Activated T-cell treated with anti-CD3 and anti-CD28 coated beads, Interleukin-2, amount 50 U/mL, for 24 hours (primary cell): ENCODE data around the gene DAG1.

Experiments used
- DNase-seq: peaks from one replicate; pipeline ENCODE4 v3.0.0-alpha.2; 2020
- H3K27ac Mint-ChIP-seq: 2 replicates; pipeline ENCODE4 v1.8.0; 2020; ENCODE audit warnings: mild to moderate bottlenecking, mixed read lengths
- H3K27me3 Mint-ChIP-seq: 2 replicates; pipeline ENCODE4 v1.8.0; 2020; ENCODE audit warnings: mixed read lengths
- H3K36me3 Mint-ChIP-seq: 2 replicates; pipeline ENCODE4 v1.8.0; 2020; ENCODE audit warnings: low read depth, mixed read lengths
- H3K4me1 Mint-ChIP-seq: 2 replicates; pipeline ENCODE4 v1.8.0; 2020; ENCODE audit warnings: low read depth, mixed read lengths
- H3K4me3 Mint-ChIP-seq: 2 replicates; pipeline ENCODE4 v1.8.0; 2020; ENCODE audit warnings: mild to moderate bottlenecking, moderate library complexity, mixed read lengths
- H3K9me3 Mint-ChIP-seq: 2 replicates; pipeline ENCODE4 v1.8.0; 2020; ENCODE audit warnings: mixed read lengths

DAG1 gene

GRCh38 chr3:49519296-49519695 is 49.2 kb downstream of the DAG1 start:
- Mint-ChIP-seq H3K4me3 (no peak overlapping the region), H3K36me3 (peaks cover 74% of the 10 kb centered on the region), H3K27me3 (no peaks in the 10 kb centered on the region), H3K9me3 (no peaks in the 10 kb centered on the region), H3K4me1 (peaks cover 2% of the 10 kb centered on the region), H3K27ac (no peak overlapping the region)
- no peak for DNase-seq

DNA sequence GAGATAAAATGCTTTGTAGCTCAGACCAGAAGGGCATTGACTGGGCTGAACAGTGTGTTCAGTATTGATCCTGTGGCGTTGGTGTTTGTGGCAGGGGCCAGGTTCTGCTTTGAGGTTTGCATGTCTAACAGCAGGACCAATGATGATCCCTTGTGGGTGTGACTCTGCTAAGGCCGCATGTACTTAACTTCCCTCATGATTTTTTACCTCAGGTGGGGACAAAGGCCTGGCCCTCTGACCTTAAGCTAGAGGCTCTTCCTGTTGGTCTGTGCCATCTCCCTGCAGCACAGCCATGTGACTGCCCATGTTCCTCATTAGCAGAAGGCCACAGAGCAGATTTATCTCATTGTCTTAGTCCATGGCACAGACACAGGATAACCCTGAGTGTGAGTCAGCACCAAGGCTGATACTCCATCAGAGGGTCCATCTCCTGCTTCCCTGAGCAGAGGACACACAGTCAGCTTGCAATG is 49.9 kb downstream of the DAG1 start:
- Mint-ChIP-seq H3K9me3 (no peaks in the 10 kb centered on the region), H3K4me1 (peaks cover 2% of the 10 kb centered on the region), H3K27ac (no peak overlapping the region), H3K4me3 (no peak overlapping the region), H3K27me3 (no peaks in the 10 kb centered on the region), H3K36me3 (peaks cover 68% of the 10 kb centered on the region)
- no peak for DNase-seq

DNA sequence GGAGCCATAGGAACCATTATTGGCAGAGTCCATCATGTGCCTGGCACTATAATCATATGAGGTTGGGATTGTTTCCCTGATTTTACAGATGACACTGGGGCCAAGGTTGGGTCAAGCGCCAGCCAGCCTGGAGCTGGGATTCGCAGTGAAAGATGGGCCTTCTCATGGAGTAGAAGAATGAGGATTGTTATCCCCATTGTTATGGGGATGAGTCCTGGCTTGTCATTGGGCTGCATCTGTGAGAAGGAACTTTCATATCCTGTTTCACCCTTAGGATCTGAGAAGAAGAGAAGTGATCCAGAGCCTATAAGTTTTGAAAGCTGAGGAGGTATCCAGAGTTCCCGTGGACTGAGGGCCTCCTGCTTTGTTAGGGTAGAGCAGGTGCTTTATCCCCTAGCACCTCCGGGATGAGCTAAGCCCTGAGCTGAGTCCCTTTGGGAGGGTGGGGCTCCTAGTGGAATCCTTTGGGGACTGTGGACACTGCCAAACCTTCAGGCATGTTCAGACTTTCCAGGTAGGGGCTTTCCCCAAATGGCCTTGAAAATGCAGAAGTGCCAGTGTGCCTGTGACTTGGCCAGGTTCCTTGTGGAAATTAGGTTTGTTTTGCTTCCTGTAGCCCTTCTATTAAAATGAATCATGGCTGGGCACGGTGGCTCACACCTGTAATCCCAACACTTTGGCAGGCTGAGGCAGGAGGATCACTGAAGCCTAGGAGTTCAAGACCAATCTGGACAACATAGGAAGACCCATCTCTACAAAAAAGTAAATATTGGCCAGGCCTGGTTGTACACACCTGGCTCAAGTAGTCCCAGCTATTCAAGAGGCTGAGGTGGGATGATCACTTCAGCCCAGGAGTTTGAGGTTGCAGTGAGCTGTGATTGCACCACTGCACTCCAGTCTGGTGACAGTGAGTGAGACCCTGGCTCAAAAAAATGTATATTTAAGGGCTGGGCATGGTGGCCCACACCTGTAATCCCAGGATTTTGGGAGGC is 54.0 kb downstream of the DAG1 start:
- no peak for DNase-seq
- no peaks in the 10 kb centered on the region for H3K9me3 Mint-ChIP-seq
- H3K4me1 Mint-ChIP-seq, result peaks cover 11% of the 10 kb centered on the region
- no peak overlapping the region for H3K27ac Mint-ChIP-seq
- H3K4me3 Mint-ChIP-seq, result no peak overlapping the region
- no peaks in the 10 kb centered on the region for H3K27me3 Mint-ChIP-seq
- peaks cover 41% of the 10 kb centered on the region for H3K36me3 Mint-ChIP-seq

DNA sequence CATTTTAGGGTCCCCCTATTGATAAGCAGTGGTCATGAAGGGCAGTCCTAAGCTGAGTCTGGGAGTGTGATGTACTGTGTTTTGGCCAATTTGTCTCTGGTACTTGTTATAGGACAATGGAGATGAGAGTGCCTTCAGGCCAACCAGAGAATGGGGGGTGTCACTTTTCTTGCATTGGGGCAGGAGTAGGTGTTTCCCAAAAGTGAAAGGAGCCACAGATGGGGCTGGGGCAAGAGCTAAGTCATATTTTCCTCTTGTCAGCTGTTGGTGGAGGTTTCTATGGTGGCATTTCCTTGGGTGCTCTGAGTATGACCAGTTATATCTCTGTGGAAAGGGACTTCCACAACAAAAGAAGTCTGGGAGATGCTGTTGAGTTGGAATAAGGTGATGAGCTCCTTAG is 59.5 kb downstream of the DAG1 start:
- peaks cover 31% of the 10 kb centered on the region for H3K4me1 Mint-ChIP-seq
- peaks cover 60% of the 10 kb centered on the region for H3K36me3 Mint-ChIP-seq
- H3K9me3 Mint-ChIP-seq, result no peaks in the 10 kb centered on the region
- no peak for DNase-seq
- peak overlapping the region; percentile 74 for H3K27ac Mint-ChIP-seq
- no peak overlapping the region for H3K4me3 Mint-ChIP-seq
- no peaks in the 10 kb centered on the region for H3K27me3 Mint-ChIP-seq

GRCh38 chr3:49530231-49530630 is 60.2 kb downstream of the DAG1 start:
- Mint-ChIP-seq H3K27me3 (no peaks in the 10 kb centered on the region), H3K36me3 (peaks cover 59% of the 10 kb centered on the region), H3K4me1 (peaks cover 31% of the 10 kb centered on the region), H3K27ac (peak overlapping the region; percentile 74), H3K4me3 (no peak overlapping the region), H3K9me3 (no peaks in the 10 kb centered on the region)
- DNase-seq, result no peak

DNA sequence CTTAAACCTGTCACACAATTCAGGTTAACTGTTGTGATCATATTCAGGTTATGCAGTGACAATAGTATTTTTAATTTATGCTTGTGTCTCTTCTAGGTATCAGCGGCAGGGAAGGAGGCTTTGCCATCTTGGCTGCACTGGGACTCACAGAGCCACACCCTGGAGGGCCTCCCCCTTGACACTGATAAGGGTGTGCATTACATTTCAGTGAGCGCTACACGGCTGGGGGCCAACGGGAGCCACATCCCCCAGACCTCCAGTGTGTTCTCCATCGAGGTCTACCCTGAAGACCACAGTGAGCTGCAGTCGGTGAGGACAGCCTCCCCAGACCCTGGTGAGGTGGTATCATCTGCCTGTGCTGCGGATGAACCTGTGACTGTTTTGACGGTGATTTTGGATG is 60.6 kb downstream of the DAG1 start:
- Mint-ChIP-seq H3K36me3 (peaks cover 61% of the 10 kb centered on the region), H3K27me3 (no peaks in the 10 kb centered on the region), H3K9me3 (no peaks in the 10 kb centered on the region), H3K27ac (no peak overlapping the region), H3K4me1 (peaks cover 31% of the 10 kb centered on the region), H3K4me3 (no peak overlapping the region)
- DNase-seq, result no peak

DNA sequence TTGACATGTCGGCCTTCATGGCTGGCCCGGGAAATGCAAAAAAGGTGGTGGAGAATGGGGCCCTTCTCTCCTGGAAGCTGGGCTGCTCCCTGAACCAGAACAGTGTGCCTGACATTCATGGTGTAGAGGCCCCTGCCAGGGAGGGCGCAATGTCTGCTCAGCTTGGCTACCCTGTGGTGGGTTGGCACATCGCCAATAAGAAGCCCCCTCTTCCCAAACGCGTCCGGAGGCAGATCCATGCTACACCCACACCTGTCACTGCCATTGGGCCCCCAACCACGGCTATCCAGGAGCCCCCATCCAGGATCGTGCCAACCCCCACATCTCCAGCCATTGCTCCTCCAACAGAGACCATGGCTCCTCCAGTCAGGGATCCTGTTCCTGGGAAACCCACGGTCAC is 61.2 kb downstream of the DAG1 start:
- Mint-ChIP-seq H3K36me3 (peaks cover 58% of the 10 kb centered on the region), H3K27ac (no peak overlapping the region), H3K4me3 (no peak overlapping the region), H3K27me3 (no peaks in the 10 kb centered on the region), H3K9me3 (no peaks in the 10 kb centered on the region), H3K4me1 (peaks cover 31% of the 10 kb centered on the region)
- no peak for DNase-seq

GRCh38 chr3:49531715-49532114 is 61.6 kb downstream of the DAG1 start:
- Mint-ChIP-seq H3K4me3 (no peak overlapping the region), H3K27ac (no peak overlapping the region), H3K9me3 (no peaks in the 10 kb centered on the region), H3K4me1 (peaks cover 31% of the 10 kb centered on the region), H3K36me3 (peaks cover 58% of the 10 kb centered on the region), H3K27me3 (no peaks in the 10 kb centered on the region)
- no peak for DNase-seq

DNA sequence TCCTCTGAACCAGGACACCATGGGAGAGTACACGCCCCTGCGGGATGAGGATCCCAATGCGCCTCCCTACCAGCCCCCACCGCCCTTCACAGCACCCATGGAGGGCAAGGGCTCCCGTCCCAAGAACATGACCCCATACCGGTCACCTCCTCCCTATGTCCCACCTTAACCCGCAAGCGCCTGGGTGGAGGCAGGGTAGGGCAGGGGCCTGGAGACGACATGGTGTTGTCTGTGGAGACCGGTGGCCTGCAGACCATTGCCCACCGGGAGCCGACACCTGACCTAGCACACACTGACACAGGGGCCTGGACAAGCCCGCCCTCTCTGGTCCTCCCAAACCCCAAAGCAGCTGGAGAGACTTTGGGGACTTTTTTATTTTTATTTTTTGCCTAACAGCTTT is 63.0 kb downstream of the DAG1 start:
- H3K36me3 Mint-ChIP-seq, result peaks cover 53% of the 10 kb centered on the region
- H3K9me3 Mint-ChIP-seq, result no peaks in the 10 kb centered on the region
- H3K4me3 Mint-ChIP-seq, result no peak overlapping the region
- no peaks in the 10 kb centered on the region for H3K27me3 Mint-ChIP-seq
- H3K27ac Mint-ChIP-seq, result no peak overlapping the region
- no peak for DNase-seq
- H3K4me1 Mint-ChIP-seq, result peaks cover 27% of the 10 kb centered on the region

GRCh38 chr3:49533786-49534519 is 63.9 kb downstream of the DAG1 start:
- no peak overlapping the region for H3K27ac Mint-ChIP-seq
- DNase-seq, result no peak
- H3K9me3 Mint-ChIP-seq, result no peaks in the 10 kb centered on the region
- peaks cover 24% of the 10 kb centered on the region for H3K4me1 Mint-ChIP-seq
- H3K27me3 Mint-ChIP-seq, result no peaks in the 10 kb centered on the region
- no peak overlapping the region for H3K4me3 Mint-ChIP-seq
- H3K36me3 Mint-ChIP-seq, result peaks cover 53% of the 10 kb centered on the region

DNA sequence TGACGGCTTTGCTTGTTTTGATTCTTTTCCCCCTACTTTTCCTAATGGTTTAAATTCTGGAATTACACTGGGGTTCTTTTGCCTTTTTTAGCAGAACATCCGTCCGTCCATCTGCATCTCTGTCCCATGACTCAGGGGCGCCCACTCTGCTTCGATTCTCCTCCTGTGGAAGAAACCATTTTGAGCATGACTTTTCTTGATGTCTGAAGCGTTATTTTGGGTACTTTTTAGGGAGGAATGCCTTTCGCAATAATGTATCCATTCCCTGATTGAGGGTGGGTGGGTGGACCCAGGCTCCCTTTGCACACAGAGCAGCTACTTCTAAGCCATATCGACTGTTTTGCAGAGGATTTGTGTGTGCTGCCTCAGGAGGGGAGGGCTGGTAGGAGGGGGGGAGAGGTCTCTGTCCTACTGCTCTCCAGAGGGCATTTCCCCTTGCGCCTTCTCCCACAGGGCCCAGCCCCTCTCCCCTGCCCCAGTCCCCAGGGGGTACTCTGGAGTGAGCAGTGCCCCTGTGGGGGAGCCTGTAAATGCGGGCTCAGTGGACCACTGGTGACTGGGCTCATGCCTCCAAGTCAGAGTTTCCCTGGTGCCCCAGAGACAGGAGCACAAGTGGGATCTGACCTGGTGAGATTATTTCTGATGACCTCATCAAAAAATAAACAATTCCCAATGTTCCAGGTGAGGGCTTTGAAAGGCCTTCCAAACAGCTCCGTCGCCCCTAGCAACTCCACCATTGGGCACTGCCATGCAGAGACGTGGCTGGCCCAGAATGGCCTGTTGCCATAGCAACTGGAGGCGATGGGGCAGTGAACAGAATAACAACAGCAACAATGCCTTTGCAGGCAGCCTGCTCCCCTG is 64.7 kb downstream of the DAG1 start:
- Mint-ChIP-seq H3K4me1 (peaks cover 19% of the 10 kb centered on the region), H3K27ac (no peak overlapping the region), H3K9me3 (no peaks in the 10 kb centered on the region), H3K36me3 (peaks cover 48% of the 10 kb centered on the region), H3K4me3 (no peak overlapping the region), H3K27me3 (no peaks in the 10 kb centered on the region)
- DNase-seq, result no peak

DNA sequence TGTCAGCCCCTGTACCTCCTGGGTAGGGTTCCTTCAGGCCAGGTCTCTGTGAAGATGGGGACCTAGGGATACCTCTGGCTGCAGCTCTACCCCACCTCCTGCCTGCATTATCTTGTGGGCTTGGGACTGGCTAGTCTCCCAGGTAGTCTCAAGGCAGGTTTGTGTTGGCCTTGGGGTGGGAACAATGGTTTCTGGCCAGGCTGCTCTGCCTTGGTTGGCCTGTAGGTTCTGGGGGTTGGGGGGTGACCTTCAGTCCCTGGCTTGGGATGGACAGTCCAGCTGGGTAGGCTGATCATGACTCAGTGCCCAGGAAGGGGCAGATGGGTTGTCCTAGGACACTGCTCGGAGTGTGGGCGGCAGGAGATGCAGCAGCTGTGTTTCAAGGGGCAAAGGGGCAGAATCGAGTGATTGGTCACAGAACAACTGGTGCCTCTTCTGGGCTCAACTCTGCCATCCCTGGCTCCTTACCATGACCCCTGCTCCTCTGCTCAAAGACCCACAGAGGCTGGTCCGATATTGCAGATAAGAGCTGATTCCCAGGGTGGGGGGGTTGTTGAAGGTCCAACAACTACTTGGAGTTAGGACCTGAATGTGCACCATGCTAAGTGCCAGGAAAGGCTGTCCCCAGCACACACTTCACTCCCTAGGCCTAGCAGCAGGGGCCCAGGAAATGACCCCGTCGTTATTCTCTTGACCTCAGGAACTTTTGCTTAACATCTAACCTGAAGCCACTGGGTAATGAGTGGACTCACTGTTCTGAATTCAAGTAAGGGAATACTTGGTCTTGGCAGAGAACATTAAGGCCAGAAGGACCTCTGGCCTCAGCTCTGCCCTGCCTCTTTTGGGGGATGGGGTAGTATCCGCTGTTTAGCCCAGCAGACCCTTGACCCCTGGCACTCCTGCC is 66.2 kb downstream of the DAG1 start:
- H3K27me3 Mint-ChIP-seq, result no peaks in the 10 kb centered on the region
- no peak overlapping the region for H3K27ac Mint-ChIP-seq
- no peak overlapping the region for H3K4me3 Mint-ChIP-seq
- peaks cover 34% of the 10 kb centered on the region for H3K36me3 Mint-ChIP-seq
- H3K4me1 Mint-ChIP-seq, result peaks cover 18% of the 10 kb centered on the region
- no peak for DNase-seq
- H3K9me3 Mint-ChIP-seq, result no peaks in the 10 kb centered on the region

DNA sequence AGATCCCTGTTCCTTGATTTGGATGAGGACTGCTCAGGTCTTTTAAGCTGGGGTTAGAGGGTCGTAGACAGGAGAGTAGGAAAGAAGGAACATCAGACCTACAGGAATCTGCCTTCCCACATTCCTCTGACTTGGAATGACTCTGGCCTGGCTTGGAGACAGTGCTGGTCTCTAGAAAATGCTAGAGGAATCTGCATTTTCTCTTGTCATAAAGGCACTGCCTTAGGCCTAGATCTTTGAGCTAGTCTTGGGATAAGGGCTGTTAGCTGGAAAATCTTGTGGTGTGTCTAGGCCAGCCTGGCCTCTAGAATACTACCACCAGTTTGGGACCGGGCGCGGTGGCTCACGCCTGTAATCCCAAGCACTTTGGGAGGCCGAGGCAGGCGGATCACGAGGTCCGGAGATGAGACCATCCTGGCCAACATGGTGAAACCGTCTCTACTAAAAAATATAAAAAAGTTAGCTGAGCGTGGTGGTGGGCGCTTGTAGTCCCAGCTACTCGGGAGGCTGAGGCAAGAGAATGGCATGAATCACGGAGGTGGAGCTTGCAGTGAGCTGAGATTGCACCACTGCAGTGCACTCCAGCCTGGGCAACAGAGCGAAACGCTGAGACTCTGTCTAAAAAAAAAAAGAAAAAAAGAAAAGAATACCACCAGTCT is 66.9 kb downstream of the DAG1 start:
- Mint-ChIP-seq H3K36me3 (peaks cover 26% of the 10 kb centered on the region), H3K4me1 (peaks cover 11% of the 10 kb centered on the region), H3K27me3 (no peaks in the 10 kb centered on the region), H3K4me3 (no peak overlapping the region), H3K9me3 (no peaks in the 10 kb centered on the region), H3K27ac (no peak overlapping the region)
- DNase-seq, result no peak
